A549 treated with Hydrocortisone at 1 μM for 4 hours (cell line): ENCODE data around the gene NOA1. TPM values are rescaled to one million over a fixed set of nuclear protein-coding genes. Genes with fewer than 3 reads are reported as not detected.

Experiments used
- total RNA-seq: library from RNA; stranded (reverse); fragments of 200-300 nt; extraction: Qiagen RNA extraction; gene quantifications from 5 replicates; pipeline ENCODE4 v1.2.3, GENCODE V29; 2022

NOA1 gene
- 14.5 to 16.4 TPM (median 15.3 TPM) in 5 replicates for total RNA-seq

DNA sequence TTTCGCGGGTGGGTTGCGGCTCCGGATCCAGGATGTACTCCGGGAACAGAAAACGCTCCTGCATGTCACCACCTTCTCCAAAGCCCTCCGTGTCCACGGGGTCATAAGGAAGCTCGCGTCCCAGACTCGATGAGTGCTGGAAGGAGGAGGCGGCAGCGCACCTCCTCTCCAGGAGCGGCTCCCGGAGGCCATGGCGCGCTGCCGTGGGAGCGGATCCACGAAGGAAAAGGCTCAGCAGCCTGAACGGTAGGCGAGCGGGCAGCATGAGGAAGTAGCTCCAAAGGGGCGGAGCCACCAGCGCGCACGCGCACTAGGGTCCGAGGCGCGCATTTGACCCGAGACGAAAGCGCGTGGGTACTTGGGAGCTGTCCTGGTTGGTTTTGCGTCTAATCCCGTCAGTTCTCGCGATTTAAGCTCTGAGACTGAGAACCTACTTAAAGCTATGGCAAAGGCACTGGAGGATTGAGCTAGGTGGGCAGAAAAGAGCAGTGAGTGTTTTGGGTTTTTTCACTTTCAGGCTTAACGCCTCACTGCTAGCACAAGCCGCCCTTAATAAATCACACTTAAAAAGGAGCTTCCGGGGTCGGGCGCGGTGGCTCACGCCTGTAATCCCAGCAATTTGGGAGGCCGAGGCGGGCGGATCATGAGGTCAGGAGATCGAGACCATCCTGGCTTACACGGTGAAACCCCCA is at the start of gene NOA1:
NOA1 (minus strand) TSS at position 286 of the 692 bp plus-strand sequence; CDS start at position 265, 21 bp downstream.

DNA sequence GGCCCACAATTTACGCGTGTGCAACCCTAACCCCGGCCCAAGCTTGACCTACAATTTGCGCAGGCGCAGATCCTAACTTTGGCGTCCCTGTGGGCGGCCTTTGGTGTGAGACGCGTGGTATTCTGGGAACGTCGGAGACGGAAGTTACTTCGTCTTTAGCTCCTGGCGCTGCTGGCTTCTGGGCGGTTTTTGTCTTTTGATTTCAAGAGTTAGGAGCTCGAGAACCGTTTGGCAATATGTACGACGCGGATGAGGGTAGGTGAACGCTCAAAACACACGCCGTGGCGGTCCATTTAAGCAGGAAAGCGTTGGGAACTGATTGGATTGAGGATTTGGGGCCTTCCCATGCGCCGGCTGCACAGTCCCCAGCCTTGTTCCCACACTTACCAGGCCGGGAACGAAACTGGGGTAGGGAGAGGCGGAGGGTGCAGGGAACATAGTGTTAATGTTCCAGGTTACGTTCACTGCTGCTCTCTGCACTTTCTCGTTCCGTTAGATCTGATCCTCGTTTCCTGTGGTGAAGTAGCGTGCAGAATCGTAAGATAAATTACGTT is 1.4 kb upstream of the NOA1 start, which contains the start of gene POLR2B:
POLR2B (plus strand) TSS at position 147 of the 554 bp plus-strand sequence; CDS start at position 237, 90 bp downstream.

Other genes with a start within 250 kb of the NOA1 start
- 0.18 TPM in 1 of 5 replicates, not detected in the others for gene SPINK2, start 155.9 kb downstream of the NOA1 start, total RNA-seq
- 6.4 to 12.0 TPM (median 7.8 TPM) in 5 replicates for gene REST, start 69.7 kb downstream of the NOA1 start, total RNA-seq
- 64.2 to 86.9 TPM (median 66.2 TPM) in 5 replicates for gene POLR2B, start 1.3 kb upstream of the NOA1 start, total RNA-seq
- gene IGFBP7, start 132.8 kb upstream of the NOA1 start, total RNA-seq = 199 to 334 TPM (median 253 TPM) in 5 replicates